Left forelimb (tissue), 1 donor: ENCODE data around the gene GABRB2.

ENCODE experiments used
- DNase-seq: peaks from one replicate; pipeline ENCODE4 v3.0.0-alpha.2; 2018; ENCODE audit warnings: low spot score

Gene GABRB2

GRCh38 chr5:161387121-161387520 lies 159.4 kb downstream of the GABRB2 start:
- no peak for DNase-seq

- no peak for DNase-seq
These were observed 161.5 kb downstream of the GABRB2 start for GRCh38 chr5:161385027-161385426.

DNA sequence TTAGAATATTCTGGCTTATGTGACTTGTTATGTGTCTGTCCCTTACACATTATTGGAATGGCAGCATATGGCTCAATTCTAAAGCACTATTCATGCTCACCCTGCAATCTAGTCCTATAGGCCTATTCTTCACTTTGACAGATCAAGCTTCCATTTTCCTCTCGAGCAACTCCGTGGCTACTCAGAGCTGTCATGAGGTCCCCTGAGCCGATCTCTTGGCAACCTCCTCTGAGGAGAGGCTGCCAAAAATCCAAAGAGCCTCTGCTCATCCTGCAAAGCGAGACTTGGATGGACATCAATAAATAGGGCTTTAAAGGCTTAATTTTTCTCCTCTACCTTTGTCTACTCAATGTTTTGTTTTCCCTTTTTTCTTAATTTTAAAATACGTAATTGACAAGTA lies 163.8 kb downstream of the GABRB2 start:
- no peak for DNase-seq

GRCh38 chr5:161380486-161380885 lies 166.0 kb downstream of the GABRB2 start:
- DNase-seq = no peak

- DNase-seq = no peak
These were observed 167.8 kb downstream of the GABRB2 start for GRCh38 chr5:161378701-161379100.

DNA sequence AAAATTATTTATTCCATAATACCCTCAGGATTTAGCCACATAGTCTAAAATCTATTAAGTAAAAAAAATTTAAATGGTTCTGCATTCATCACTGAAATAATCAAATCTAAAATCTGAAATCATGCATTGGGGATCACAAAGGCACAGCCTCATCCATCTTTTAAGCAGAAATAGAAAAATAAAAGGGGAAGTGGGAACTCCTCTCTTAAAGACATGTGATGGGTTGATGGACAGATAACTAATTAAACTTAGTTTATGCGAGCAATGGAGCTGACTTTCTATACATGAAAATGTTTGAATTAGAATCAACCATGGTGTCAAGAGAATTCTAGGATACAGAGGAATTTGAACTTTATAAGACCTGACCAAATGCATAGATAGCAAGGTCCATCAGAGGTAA lies 170.5 kb downstream of the GABRB2 start:
- DNase-seq = no peak

DNA sequence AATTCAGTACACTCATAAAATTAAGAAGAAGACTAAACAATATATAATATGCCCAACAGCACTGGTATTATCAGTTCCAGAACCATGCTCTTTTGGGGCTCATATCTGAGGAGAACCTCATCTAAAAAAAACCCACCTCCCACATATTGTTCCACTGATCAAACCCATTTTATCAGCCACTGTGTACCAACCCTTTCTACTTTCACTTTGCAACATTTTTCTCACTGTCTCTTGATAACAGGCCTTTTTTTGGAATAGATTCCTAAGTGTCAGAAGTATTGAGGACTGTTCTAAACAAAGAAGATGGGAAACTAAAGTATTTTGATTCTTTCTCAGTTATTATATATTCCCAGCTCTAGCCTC lies 173.2 kb downstream of the GABRB2 start:
- DNase-seq = no peak

GRCh38 chr5:161372682-161373344 lies 173.7 kb downstream of the GABRB2 start:
- no peak for DNase-seq

DNA sequence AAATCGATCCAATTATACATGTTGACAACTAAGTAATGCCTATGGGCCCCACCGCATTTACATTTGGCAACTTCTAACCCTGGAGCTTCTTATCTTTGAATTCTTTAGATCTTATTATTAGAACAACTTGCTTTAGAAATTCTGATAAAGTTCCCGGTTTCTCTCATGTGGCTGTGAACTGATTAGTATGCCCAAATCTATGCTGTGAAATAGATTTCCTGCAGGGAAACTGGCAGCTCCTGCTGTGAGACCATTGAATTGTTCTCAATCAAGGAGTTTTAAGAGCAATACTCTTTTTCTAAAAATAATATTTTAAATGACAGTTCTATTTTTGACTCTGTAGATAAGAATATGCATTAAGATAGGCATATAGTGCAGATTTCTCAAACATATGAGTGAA lies 177.5 kb downstream of the GABRB2 start:
- DNase-seq = no peak

- DNase-seq = no peak
These were observed 188.1 kb downstream of the GABRB2 start for GRCh38 chr5:161358446-161358845.

DNA sequence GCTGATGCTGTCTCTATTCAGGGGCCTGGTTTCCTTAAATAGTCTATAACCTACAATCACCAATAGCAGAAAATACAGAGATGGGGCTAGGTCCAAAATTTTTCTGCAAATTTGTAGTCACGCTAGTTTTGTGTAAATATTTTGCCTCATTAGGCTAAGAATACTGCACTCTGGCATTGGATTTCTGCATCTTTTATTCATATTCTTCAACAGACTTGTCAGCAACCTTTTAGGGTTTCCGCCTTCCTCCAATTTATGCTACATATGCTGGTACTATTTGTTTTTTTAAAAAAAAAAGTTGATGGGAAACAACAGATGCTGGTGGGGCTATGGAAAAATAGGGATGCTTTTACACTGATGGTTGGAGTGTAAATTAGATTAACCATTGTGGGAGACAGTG lies 202.3 kb downstream of the GABRB2 start:
- no peak for DNase-seq

GRCh38 chr5:161342886-161343285 lies 203.6 kb downstream of the GABRB2 start:
- no peak for DNase-seq

DNA sequence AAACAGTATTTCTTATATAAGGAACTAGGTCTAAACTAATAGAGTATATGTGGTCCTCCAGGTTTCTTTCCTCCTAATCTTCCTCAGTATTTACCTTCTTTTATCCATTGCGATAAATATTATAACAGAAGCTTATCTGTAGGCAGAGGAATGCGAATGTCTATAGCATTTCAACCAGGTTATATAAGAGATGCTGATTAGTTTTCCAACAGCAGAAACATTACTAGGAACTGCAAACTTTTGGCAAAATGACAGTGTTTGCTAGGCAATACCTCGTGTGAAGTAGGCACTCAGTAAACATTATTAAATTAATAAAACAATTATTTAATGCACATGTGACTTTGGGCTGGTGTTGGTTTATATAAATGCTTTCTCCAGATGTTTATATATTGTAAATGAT lies 206.5 kb downstream of the GABRB2 start:
- no peak for DNase-seq

DNA sequence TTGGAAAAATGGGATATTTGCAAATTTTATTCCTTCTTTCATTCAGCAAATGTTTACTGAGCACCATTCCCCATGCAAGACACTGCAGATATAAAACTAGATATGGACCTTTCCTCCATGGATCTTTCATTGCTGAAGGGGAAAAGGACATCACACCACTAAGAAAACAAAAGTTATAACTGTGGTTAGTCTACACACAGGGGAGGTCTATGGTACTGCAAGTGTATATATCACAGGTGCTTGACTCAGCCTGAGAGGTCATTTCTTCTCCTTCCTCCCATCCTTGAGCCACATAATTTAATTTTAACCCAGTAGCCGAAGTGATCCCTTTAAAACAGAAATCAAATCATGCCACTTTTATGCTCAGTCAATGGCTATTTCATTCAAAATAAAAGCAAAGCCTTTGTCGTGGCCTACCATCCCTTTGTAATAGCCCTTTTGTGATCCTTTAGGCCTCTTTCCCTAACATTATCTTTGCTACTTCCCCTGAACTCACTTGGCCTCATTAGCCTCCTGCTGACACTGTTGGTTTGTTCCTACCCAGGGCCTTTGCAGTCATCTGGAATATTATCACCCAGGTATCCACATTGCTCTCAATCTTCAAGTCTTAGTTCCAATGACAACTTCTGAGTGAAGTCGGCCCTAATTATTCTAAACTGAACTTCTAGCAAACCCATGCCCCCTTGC lies 213.2 kb downstream of the GABRB2 start:
- no peak for DNase-seq

DNA sequence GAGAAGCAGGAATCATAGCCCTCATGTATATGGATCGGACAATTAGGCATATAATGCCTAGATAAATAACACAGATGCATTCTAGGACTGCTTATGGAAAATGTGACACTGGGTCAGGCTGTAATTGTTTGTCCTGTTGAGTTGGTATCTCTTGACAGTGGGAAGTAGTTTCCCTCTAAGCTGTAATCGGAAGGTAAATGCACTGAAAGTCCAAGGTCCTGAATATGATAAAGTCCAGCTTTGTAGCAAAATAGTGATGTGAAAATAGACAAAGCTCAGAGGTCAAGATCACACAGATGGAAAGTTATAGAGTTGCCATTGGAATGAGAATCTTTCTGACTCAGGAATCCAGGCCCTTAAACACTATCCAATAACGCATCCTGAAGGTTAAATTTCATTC lies 214.2 kb downstream of the GABRB2 start:
- no peak for DNase-seq

GRCh38 chr5:161314033-161314432 lies 232.5 kb downstream of the GABRB2 start:
- no peak for DNase-seq

DNA sequence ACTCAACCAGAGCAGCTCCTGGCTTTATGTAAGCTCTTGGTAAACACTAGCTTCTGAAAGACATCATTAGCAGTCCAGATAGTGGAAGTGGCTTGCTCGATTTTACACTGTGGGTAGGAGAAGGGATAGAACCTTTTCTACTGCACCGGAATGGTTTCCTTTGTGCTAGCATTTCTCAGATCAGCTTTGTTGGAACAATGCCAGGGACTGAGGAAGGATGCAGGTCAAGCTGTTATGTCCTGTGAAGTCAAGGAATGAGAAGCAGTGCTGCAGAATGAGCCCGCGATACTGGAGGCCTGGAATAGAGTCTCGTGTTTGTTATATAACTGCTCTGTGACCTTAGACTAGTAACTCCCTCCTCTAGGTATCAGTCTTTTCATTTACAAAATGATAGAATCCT lies 233.6 kb downstream of the GABRB2 start:
- no peak for DNase-seq

- no peak for DNase-seq
These were observed 234.6 kb downstream of the GABRB2 start for GRCh38 chr5:161311965-161312364.

DNA sequence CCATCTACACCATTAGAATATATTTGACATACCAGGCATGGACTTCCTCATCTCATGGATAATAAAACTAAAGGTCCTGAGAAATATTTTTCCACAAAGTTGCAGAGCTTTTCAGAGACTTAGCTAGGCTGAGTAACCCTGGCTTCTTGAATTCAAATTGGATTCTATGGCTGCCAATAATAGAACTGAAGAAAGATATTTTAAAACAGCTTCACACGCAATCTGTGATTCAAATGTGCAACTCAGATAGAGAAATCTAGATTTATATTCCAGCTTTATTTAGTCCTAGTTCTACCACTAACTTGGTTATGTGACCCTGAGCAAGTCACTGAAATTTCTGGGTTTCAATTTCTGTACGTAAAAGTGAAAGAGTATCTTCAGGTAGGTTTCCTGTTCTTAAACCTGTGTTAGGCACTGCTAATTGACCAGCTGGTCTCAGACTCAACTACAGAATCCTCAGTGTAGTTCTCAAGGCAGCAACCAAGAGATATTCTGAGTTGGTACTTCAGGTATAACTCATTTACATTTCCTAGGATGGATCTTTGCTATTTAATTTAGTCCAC lies 235.3 kb downstream of the GABRB2 start:
- no peak for DNase-seq

GRCh38 chr5:161306351-161306995 lies 240.1 kb downstream of the GABRB2 start:
- DNase-seq = no peak

DNA sequence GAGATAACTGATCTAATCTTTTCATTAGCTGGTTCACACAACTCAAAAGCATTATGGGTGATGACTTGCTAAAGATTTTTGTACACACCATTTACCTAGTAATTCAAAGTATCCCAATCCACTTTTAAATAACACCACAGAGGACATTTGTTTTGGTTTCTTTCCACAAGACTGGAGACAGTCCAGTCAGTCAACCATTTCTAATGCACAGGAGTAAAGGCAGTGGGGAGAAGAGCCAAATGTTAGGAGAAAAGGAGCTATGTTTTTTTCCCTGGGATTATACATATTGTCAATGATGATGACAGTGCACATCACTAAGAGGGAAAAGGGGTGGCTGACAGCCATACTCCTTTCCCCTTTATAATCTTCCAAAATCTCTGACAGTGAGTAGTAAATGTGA lies 240.9 kb downstream of the GABRB2 start:
- DNase-seq = no peak

DNA sequence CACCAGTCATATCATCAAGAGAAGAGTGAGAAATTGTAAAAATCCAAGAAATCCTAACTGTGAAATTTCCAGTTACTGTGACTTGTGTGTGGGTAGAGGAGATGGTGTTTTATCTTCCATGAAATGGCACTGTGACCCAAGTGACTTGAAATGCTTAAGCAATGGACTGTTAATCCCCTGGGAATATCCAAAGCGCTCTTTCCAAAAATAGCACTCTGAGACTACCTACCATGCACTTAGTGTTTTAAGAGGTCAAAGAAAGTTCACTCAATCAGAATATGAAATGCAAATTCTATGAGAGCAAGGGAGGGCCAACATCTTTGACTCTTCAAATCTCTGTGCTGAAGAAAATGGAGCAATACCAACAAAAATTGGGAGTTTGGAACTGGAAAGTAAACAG lies 244.0 kb downstream of the GABRB2 start:
- DNase-seq = no peak

DNA sequence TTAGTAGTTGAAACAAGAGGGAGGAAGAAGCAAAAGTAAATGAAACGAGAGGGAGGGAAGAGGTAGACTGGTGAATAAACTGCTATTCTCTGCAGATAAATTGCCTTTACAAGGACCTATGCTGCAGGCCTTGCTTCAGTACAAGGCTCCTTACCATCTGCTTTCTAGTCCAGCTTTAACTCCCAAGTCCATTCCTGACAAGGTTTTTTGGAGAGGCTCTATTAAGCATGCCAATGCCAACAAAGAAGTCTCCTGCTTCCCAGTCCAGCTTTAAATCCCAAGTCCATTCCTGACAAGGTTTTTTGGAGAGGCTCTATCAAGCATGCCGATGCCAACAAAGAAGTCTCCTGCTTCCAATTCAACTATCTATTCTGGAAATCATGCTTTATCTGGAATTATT lies 244.9 kb downstream of the GABRB2 start:
- DNase-seq = no peak
